D721Med (cell line): ENCODE data around the gene DTX1.

Experiments used
- DNase-seq: peaks from one replicate; pipeline ENCODE4 v3.0.0; 2011; ENCODE audit warnings: low spot score; ENCODE audit not compliant: insufficient read length
- FAIRE-seq: peaks from 2 replicates; lab custom pipeline; 2011; peaks lifted over from hg19 to GRCh38; lab: Jason Lieb, UNC
- CTCF ChIP-seq: IDR thresholded peaks from 2 replicates; pipeline ENCODE4 v1.5.1; 2012; ENCODE audit warnings: mild to moderate bottlenecking, control low read depth; ENCODE audit not compliant: insufficient read depth; ENCODE audit errors: missing control alignments

DTX1 gene

GRCh38 chr12:113065126-113066007 is 8.8 kb downstream of the DTX1 start:
- DNase-seq (no peak), FAIRE-seq (no peak)
- TF ChIP-seq CTCF: no peak

GRCh38 chr12:113066813-113067400 is 10.4 kb downstream of the DTX1 start:
- no peak for TF ChIP-seq CTCF
- no peak for DNase-seq
- FAIRE-seq: no peak

GRCh38 chr12:113067987-113068935 is 11.7 kb downstream of the DTX1 start:
- TF ChIP-seq CTCF: no peak
- FAIRE-seq: no peak
- no peak for DNase-seq

GRCh38 chr12:113069149-113069548 is 12.6 kb downstream of the DTX1 start:
- FAIRE-seq (no peak), DNase-seq (no peak)
- no peak for TF ChIP-seq CTCF

- FAIRE-seq (no peak), DNase-seq (no peak)
- no peak for TF ChIP-seq CTCF
Measured at GRCh38 chr12:113069751-113070116, 13.2 kb downstream of the DTX1 start.

- TF ChIP-seq CTCF: no peak
- DNase-seq (no peak), FAIRE-seq (no peak)
Measured at GRCh38 chr12:113070117-113070906, 13.8 kb downstream of the DTX1 start.
